HCT116 (cell line): Measurements from ENCODE around the gene PIP5KL1. TPM values are rescaled to one million over a fixed set of nuclear protein-coding genes. Genes with fewer than 3 reads are reported as not detected.

Experiments
- ATAC-seq: fragments of 200-7000 bp; cut with Tn5 transposase; 2 replicates; pipeline ENCODE4 v1.9.1; 2020; ENCODE audit warnings: mild to moderate bottlenecking, moderate library complexity
- BruUV-seq: library from RNA; stranded (reverse); fragments of 400-500 nt; replicated peaks from 2 replicates; lab custom pipeline; 2021; lab: Mats Ljungman, UMichigan
- CTCF ChIA-PET: fragments of 300-600 bp; sonication (Branson Sonifier 250); formaldehyde crosslinking; loops from one replicate; lab custom pipeline; 2021; ENCODE audit warnings: antibody characterized with exemption; lab: Charles Lee
- POLR2A ChIA-PET: fragments of 300-600, 350-600 bp; sonication (Branson Sonifier 250); formaldehyde crosslinking; loops from one replicate; lab custom pipeline; 2021; ENCODE audit warnings: antibody characterized with exemption; lab: Charles Lee
- RAD21 ChIA-PET, 2 experiments: fragments of 300-600 bp; sonication (Branson Sonifier 250); formaldehyde crosslinking; loops; one replicate each; lab custom pipeline; 2023; ENCODE audit warnings: low total read pairs in 2 of 2; ENCODE audit not compliant: uncharacterized antibody in 2 of 2, unreplicated experiment in 2 of 2, low non-redundant PET in 1 of 2; lab: Charles Lee
- DNase-seq: peaks from one replicate; pipeline ENCODE4 v3.0.0-alpha.2; 2010; ENCODE audit warnings: low read depth, low spot score
- H2AFZ ChIP-seq: fragments of 200-600 bp; shearing (Covaris generic), sonication (generic); 2 replicates; pipeline ENCODE4 v1.6.1; 2017; ENCODE audit warnings: low read depth, mixed run types, mixed read lengths, antibody characterized with exemption, low read length; ENCODE audit not compliant: poor library complexity, severe bottlenecking
- H3K27ac ChIP-seq: 2 replicates; pipeline ENCODE4 v1.5.1; 2012; ENCODE audit warnings: low read depth, low read length
- H3K27me3 ChIP-seq: fragments of 200-600 bp; sonication (generic); 2 replicates; pipeline ENCODE4 v1.6.1; 2016; ENCODE audit warnings: mixed run types, low read length, mixed read lengths; ENCODE audit not compliant: insufficient read depth
- H3K36me3 ChIP-seq, 2 experiments: fragments of 200-500 bp in 1 of 2; fragments of 200-600 bp in 1 of 2; sonication (Bioruptor generic) in 1 of 2; sonication (generic) in 1 of 2; 2 replicates each; pipeline versions ENCODE4 v1.5.1 to v1.6.1; 2014 to 2016; ENCODE audit warnings: low read length in 2 of 2, inconsistent platforms in 1 of 2, mixed read lengths in 1 of 2, mixed run types in 1 of 2; ENCODE audit not compliant: insufficient read depth in 2 of 2, control insufficient read depth in 1 of 2
- H3K4me1 ChIP-seq, 2 experiments: fragments of 200-600 bp in 1 of 2; sonication (generic) in 1 of 2; 2 replicates each; pipeline versions ENCODE4 v1.5.1 to v1.6.1; 2012 to 2017; ENCODE audit warnings: low read length in 2 of 2, inconsistent platforms in 1 of 2, mild to moderate bottlenecking in 1 of 2, mixed read lengths in 1 of 2, mixed run types in 1 of 2, moderate library complexity in 1 of 2; ENCODE audit not compliant: insufficient read depth in 2 of 2, control insufficient read depth in 1 of 2
- H3K4me2 ChIP-seq: fragments of 200-600 bp; sonication (generic); 2 replicates; pipeline ENCODE4 v1.6.1; 2017; ENCODE audit warnings: mixed run types, low read length, mixed read lengths
- H3K4me3 ChIP-seq, 2 experiments: fragments of 200-600 bp in 1 of 2; sonication (generic) in 1 of 2; replicated peaks in 1 of 2; 2 replicates each; pipeline ENCODE4 v1.5.1; 2011 to 2016; ENCODE audit warnings: low read length in 2 of 2, control low read depth in 1 of 2, low read depth in 1 of 2, mild to moderate bottlenecking in 1 of 2, mixed read lengths in 1 of 2, mixed run types in 1 of 2
- H3K79me2 ChIP-seq: fragments of 200-600 bp; sonication (generic); 2 replicates; pipeline ENCODE4 v1.6.1; 2017; ENCODE audit warnings: mild to moderate bottlenecking, mixed run types, low read length, moderate library complexity, mixed read lengths; ENCODE audit not compliant: insufficient read depth
- H3K9ac ChIP-seq: fragments of 200-600 bp; sonication (generic); 2 replicates; pipeline ENCODE4 v1.6.1; 2016; ENCODE audit warnings: low read length, mixed read lengths
- H3K9me2 ChIP-seq: fragments of 200-600 bp; sonication (generic), shearing (Covaris generic); 2 replicates; pipeline ENCODE4 v1.6.1; 2017; ENCODE audit warnings: mixed run types, mild to moderate bottlenecking, moderate library complexity; ENCODE audit not compliant: insufficient read depth
- H3K9me3 ChIP-seq, 2 experiments: fragments of 200-500 bp in 1 of 2; fragments of 200-600 bp in 1 of 2; sonication (Bioruptor generic) in 1 of 2; sonication (generic) in 1 of 2; 2 replicates each; pipeline ENCODE4 v1.6.1; 2014 to 2017; ENCODE audit warnings: low read length in 2 of 2, mixed read lengths in 2 of 2, inconsistent platforms in 1 of 2, low read depth in 1 of 2, mild to moderate bottlenecking in 1 of 2, mixed run types in 1 of 2, moderate library complexity in 1 of 2; ENCODE audit not compliant: control insufficient read depth in 1 of 2, insufficient read depth in 1 of 2
- H4K20me1 ChIP-seq: fragments of 200-600 bp; sonication (generic), shearing (Covaris generic); 2 replicates; pipeline ENCODE4 v1.6.1; 2017; ENCODE audit warnings: mixed run types, mild to moderate bottlenecking, moderate library complexity; ENCODE audit not compliant: insufficient read depth
- EGR1 ChIP-seq: IDR thresholded peaks from 2 replicates; pipeline ENCODE4 v1.6.1; 2012; ENCODE audit warnings: low read depth
- ELF1 ChIP-seq: IDR thresholded peaks from 2 replicates; pipeline ENCODE4 v1.6.1; 2012; ENCODE audit warnings: low read depth, borderline replicate concordance
- EZH2 ChIP-seq: fragments of 200-600 bp; sonication (generic); IDR thresholded peaks from 2 replicates; pipeline ENCODE4 v1.6.1; 2017; ENCODE audit warnings: antibody characterized with exemption, mixed run types
- FOSL1 ChIP-seq: IDR thresholded peaks from 2 replicates; pipeline ENCODE4 v1.6.1; 2012; ENCODE audit warnings: low read depth
- JUND ChIP-seq: IDR thresholded peaks from 2 replicates; pipeline ENCODE4 v1.6.1; 2012
- POLR2A ChIP-seq: IDR thresholded peaks from 2 replicates; pipeline ENCODE4 v1.7.0; 2011; ENCODE audit warnings: borderline replicate concordance; ENCODE audit not compliant: insufficient read depth, insufficient read length; ENCODE audit errors: extremely low read depth
- RAD21 ChIP-seq: IDR thresholded peaks from 2 replicates; pipeline ENCODE4 v1.6.1; 2012; ENCODE audit warnings: low read depth, mild to moderate bottlenecking
- SIN3A ChIP-seq: IDR thresholded peaks from 2 replicates; pipeline ENCODE4 v1.6.1; 2012; ENCODE audit warnings: low read depth
- SP1 ChIP-seq: IDR thresholded peaks from 2 replicates; pipeline ENCODE4 v1.6.1; 2012; ENCODE audit warnings: low read depth
- TCF7L2 ChIP-seq: IDR thresholded peaks from 2 replicates; pipeline ENCODE4 v1.7.0; 2011; ENCODE audit warnings: borderline replicate concordance, inconsistent platforms; ENCODE audit not compliant: insufficient read depth, insufficient read length; ENCODE audit errors: extremely low read depth
- YY1 ChIP-seq: IDR thresholded peaks from 2 replicates; pipeline ENCODE4 v1.6.1; 2011; ENCODE audit warnings: low read length, low read depth, moderate library complexity, mild to moderate bottlenecking; ENCODE audit not compliant: insufficient replicate concordance; ENCODE audit errors: extremely low read depth
- ZFX ChIP-seq: fragments of 450-650 bp; IDR thresholded peaks from 2 replicates; pipeline ENCODE4 v1.6.1; 2017
- intact Hi-C: fragments of 100-400 bp; cut with micrococcal nuclease; formaldehyde crosslinking; loops from 2 replicates; pipeline ENCODE4 v1.10.0; 2022
- total RNA-seq: library from RNA; stranded (reverse); gene quantifications from one replicate; pipeline ENCODE4 v1.2.1, GENCODE V29; 2021; ENCODE audit not compliant: unreplicated experiment
- TF ChIP-seq, protein P1 (sequence below): IDR thresholded peaks from 2 replicates; pipeline ENCODE4 v1.6.1; 2012; ENCODE audit warnings: low read depth
- TF ChIP-seq, protein P2 (sequence below): IDR thresholded peaks from 2 replicates; pipeline ENCODE4 v1.6.1; 2012
- TF ChIP-seq, protein P3 (sequence below): IDR thresholded peaks from 2 replicates; pipeline ENCODE4 v1.6.1; 2011; ENCODE audit warnings: mild to moderate bottlenecking, low read length, moderate library complexity; ENCODE audit not compliant: insufficient replicate concordance; ENCODE audit errors: extremely low read depth

PIP5KL1 gene
- total RNA-seq, 1 experiment from 2014 or later, result 37.6 TPM

DNA sequence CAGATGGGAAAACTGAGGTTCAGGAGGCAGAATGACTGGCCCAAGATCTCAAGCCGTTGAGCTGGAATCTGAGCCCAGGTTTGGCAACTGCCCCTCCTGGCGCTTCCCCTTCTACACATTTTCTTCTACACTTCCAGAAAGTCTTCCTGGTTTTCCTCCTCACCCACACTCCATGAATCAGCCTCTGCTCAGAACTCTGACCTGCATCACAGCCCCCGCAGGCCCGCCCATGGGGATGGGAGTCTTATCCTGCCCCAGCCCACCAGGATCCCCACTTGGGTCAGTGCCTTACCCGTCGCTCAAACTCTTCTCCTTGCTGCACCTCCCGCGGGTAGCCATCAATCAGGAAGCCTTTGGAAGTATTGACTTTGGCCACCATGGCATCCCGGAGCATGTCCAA is 59.0 kb downstream of the PIP5KL1 start:
- BruUV-seq, result no TSS peak
- CTCF ChIA-PET, result no interaction called here
- no peak overlapping the region for H3K4me3 ChIP-seq
- intact Hi-C loops, result no loop called here
- no peaks in the 10 kb centered on the region for H3K9me3 ChIP-seq
- no peaks in the 10 kb centered on the region for H3K36me3 ChIP-seq
- no peak overlapping the region for H3K9ac ChIP-seq
- no peak for DNase-seq
- H2AFZ ChIP-seq, result no peak overlapping the region
- H3K4me1 ChIP-seq, result peaks cover 7 to 35% of the 10 kb centered on the region in 2 experiments; a peak in 3 of 4 replicates
- TF ChIP-seq ELF1, result no peak
- no peak for TF ChIP-seq RAD21
- TF ChIP-seq YY1, result no peak
- POLR2A ChIA-PET, result no interaction called here
- no peaks in the 10 kb centered on the region for H4K20me1 ChIP-seq
- no peaks in the 10 kb centered on the region for H3K79me2 ChIP-seq
- H3K4me2 ChIP-seq, result no peak overlapping the region
- H3K27me3 ChIP-seq, result no peaks in the 10 kb centered on the region
- no peak overlapping the region for H3K27ac ChIP-seq
- no peak for ATAC-seq
- H3K9me2 ChIP-seq, result no peaks in the 10 kb centered on the region
- RAD21 ChIA-PET, result no interaction called here

DNA sequence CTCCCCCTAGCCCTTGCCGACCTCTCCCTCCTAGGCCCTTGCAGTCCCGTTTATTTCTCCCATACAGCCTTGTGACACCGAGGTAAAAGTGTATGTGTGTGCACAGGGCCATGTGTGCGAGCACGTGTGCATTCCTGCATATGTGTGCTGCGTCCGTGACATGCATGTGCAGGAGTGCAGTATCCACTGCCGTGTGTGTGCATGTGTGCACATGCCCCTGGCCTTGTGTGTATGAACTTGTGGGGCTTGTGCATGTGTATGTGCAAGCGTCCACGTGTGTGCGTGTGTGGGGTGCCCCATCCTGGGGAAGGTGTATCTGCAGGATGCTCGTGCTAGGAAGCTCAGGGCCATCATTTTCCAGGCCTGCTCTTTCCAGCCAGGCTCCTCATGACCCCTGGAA is 59.7 kb downstream of the PIP5KL1 start:
- H3K27me3 ChIP-seq, result no peaks in the 10 kb centered on the region
- TF ChIP-seq RAD21 (no peak), EGR1 (no peak), SP1 (no peak), EZH2 (no peak), TCF7L2 (no peak), POLR2A (no peak), YY1 (no peak), SIN3A (no peak), ELF1 (no peak), ZFX (no peak), JUND (no peak), FOSL1 (no peak)
- TF ChIP-seq, protein P1, sequence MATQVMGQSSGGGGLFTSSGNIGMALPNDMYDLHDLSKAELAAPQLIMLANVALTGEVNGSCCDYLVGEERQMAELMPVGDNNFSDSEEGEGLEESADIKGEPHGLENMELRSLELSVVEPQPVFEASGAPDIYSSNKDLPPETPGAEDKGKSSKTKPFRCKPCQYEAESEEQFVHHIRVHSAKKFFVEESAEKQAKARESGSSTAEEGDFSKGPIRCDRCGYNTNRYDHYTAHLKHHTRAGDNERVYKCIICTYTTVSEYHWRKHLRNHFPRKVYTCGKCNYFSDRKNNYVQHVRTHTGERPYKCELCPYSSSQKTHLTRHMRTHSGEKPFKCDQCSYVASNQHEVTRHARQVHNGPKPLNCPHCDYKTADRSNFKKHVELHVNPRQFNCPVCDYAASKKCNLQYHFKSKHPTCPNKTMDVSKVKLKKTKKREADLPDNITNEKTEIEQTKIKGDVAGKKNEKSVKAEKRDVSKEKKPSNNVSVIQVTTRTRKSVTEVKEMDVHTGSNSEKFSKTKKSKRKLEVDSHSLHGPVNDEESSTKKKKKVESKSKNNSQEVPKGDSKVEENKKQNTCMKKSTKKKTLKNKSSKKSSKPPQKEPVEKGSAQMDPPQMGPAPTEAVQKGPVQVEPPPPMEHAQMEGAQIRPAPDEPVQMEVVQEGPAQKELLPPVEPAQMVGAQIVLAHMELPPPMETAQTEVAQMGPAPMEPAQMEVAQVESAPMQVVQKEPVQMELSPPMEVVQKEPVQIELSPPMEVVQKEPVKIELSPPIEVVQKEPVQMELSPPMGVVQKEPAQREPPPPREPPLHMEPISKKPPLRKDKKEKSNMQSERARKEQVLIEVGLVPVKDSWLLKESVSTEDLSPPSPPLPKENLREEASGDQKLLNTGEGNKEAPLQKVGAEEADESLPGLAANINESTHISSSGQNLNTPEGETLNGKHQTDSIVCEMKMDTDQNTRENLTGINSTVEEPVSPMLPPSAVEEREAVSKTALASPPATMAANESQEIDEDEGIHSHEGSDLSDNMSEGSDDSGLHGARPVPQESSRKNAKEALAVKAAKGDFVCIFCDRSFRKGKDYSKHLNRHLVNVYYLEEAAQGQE, result no peak
- TF ChIP-seq, protein P2, sequence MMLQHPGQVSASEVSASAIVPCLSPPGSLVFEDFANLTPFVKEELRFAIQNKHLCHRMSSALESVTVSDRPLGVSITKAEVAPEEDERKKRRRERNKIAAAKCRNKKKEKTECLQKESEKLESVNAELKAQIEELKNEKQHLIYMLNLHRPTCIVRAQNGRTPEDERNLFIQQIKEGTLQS, result no peak
- TF ChIP-seq, protein P3, sequence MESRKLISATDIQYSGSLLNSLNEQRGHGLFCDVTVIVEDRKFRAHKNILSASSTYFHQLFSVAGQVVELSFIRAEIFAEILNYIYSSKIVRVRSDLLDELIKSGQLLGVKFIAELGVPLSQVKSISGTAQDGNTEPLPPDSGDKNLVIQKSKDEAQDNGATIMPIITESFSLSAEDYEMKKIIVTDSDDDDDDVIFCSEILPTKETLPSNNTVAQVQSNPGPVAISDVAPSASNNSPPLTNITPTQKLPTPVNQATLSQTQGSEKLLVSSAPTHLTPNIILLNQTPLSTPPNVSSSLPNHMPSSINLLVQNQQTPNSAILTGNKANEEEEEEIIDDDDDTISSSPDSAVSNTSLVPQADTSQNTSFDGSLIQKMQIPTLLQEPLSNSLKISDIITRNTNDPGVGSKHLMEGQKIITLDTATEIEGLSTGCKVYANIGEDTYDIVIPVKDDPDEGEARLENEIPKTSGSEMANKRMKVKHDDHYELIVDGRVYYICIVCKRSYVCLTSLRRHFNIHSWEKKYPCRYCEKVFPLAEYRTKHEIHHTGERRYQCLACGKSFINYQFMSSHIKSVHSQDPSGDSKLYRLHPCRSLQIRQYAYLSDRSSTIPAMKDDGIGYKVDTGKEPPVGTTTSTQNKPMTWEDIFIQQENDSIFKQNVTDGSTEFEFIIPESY, result no peak
- H3K9me3 ChIP-seq, result no peaks in the 10 kb centered on the region
- no peak overlapping the region for H3K27ac ChIP-seq
- H3K9me2 ChIP-seq, result no peaks in the 10 kb centered on the region
- BruUV-seq, result no TSS peak
- no peaks in the 10 kb centered on the region for H3K79me2 ChIP-seq
- ChIA-PET POLR2A (interaction anchor here (1.1 kb wide), 1 partner anchor 150 kb away, joined by 3 read pairs; no protein-coding TSS in a partner anchor), RAD21 (no interaction called here), CTCF (interaction anchor here (1.4 to 2.5 kb wide), 4 partner anchors 11 to 136 kb away, joined by 4 to 29 read pairs (median 11); partner anchors contain the start of gene TOR2A)
- H4K20me1 ChIP-seq, result no peaks in the 10 kb centered on the region
- H2AFZ ChIP-seq, result no peak overlapping the region
- H3K9ac ChIP-seq, result no peak overlapping the region
- H3K4me2 ChIP-seq, result no peak overlapping the region
- DNase-seq (no peak), ATAC-seq (no peak)
- H3K36me3 ChIP-seq, result no peaks in the 10 kb centered on the region
- H3K4me1 ChIP-seq, result peaks cover 7 to 29% of the 10 kb centered on the region in 2 experiments; a peak in 3 of 4 replicates
- no peak overlapping the region for H3K4me3 ChIP-seq
- intact Hi-C loops, result loop anchor here (1.0 kb wide), 1 partner anchor 136 kb away; the partner anchor contains the start of gene TOR2A
